ENCODE data around the gene CDC20B. TPM values are rescaled to one million over a fixed set of nuclear protein-coding genes. Genes with fewer than 3 reads are reported as not detected.
"Not testable (repeated sequence)": the region's sequence is repeated elsewhere in the genome, so short reads cannot be mapped to it uniquely, and the experiment has no call there.

CDC20B gene
- total and polyA plus RNA-seq, 3 experiments from 2014 or later = 0.16 TPM; not detected in 2

DNA sequence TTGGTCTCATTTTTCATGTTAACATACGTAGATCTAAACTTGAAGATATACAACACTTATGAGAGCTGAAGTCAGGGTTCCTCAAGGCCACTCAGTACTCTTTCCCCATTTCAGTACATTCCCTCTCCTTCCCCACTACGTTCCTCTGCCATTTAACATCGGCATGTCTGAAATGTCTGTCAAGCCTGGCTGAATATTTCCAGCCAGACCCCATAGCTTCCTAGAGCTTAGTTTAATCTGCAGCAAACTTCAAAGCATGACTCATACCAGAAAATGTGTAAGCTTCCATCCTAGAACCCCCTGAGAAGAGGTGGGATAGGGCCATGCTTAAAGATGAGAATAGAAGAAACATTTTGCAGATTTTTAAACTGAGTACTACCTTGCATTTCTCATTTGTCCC is 64.3 kb downstream of the CDC20B start:
- Histone ChIP-seq H3K27me3 (ENCODE audit: insufficient read depth, low read length, poor library complexity, severe bottlenecking) (no peaks in the 10 kb centered on the region), H3K27ac (ENCODE audit: low read depth, low read length) (no peak overlapping the region), H3K4me1 (ENCODE audit: insufficient read depth, low read length) (peaks cover 37% of the 10 kb centered on the region), H3K4me3 (ENCODE audit: low read length) (no peak overlapping the region), H3K9me3 (ENCODE audit: low read length) (no peaks in the 10 kb centered on the region), H3K36me3 (ENCODE audit: insufficient read depth, low read length) (peaks cover 23% of the 10 kb centered on the region)
- DNase-seq = no peak
- Mint-ChIP-seq H3K4me3 (peak overlapping the region in 4 of 7 donors; percentile 11 to 66 (median 16)), H3K9me3 (no peaks in the 10 kb centered on the region), H3K27ac (peak overlapping the region in 7 of 8 donors; percentile 40 to 78 (median 74)), H3K4me1 (peaks cover 63 to 74% (median 66%) of the 10 kb centered on the region in 3 donors), H3K36me3 (peaks cover 39 to 55% (median 47%) of the 10 kb centered on the region in 3 donors), H3K27me3 (no peaks in the 10 kb centered on the region)
- CTCF ChIA-PET = interaction anchor here (1.1 to 2.3 kb wide), 3 partner anchors 8 to 164 kb away, joined by 4 to 12 read pairs (median 6); no protein-coding TSS in a partner anchor
- POLR2A ChIA-PET = interaction anchor here (0.8 kb wide), 1 partner anchor 11 kb away, joined by 3 read pairs; no protein-coding TSS in a partner anchor

DNA sequence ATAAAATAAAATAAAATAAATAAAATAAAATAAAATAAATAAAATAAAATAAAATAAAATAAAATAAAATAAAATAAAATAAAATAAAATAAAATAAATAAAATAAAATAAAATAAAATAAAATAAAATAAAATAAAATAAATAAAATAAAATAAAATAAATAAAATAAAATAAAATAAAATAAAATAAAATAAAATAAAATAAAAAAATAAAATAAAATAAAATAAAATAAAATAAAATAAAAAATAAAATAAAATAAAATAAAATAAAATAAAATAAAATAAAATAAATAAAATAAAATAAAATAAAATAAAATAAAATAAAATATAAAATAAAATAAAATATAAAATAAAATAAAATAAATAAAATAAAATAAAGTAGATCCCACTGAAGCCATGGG is 67.0 kb downstream of the CDC20B start:
- H3K36me3 ChIP-seq (ENCODE audit: insufficient read depth, low read length) = peaks cover 23% of the 10 kb centered on the region
- Mint-ChIP-seq H3K4me3 (peak overlapping the region in 5 of 7 donors; percentile 21 to 83 (median 73)), H3K36me3 (peaks cover 35 to 49% (median 41%) of the 10 kb centered on the region in 3 donors), H3K4me1 (peaks cover 64 to 85% (median 70%) of the 10 kb centered on the region in 3 donors)
- H3K27me3 ChIP-seq (ENCODE audit: insufficient read depth, low read length, poor library complexity, severe bottlenecking); H3K4me3 ChIP-seq (ENCODE audit: low read length); H3K27me3 Mint-ChIP-seq; H3K9me3 Mint-ChIP-seq; H3K9me3 ChIP-seq (ENCODE audit: low read length); H3K27ac Mint-ChIP-seq; DNase-seq; H3K27ac ChIP-seq (ENCODE audit: low read depth, low read length): not testable (repeated sequence)
- ChIA-PET POLR2A (interaction anchor here (1.6 kb wide), 1 partner anchor 10 kb away, joined by 6 read pairs; no protein-coding TSS in a partner anchor), CTCF (interaction anchor here (1.8 kb wide), 1 partner anchor 10 kb away, joined by 7 read pairs; no protein-coding TSS in a partner anchor)
- H3K4me1 ChIP-seq (ENCODE audit: insufficient read depth, low read length) = peaks cover 50% of the 10 kb centered on the region

DNA sequence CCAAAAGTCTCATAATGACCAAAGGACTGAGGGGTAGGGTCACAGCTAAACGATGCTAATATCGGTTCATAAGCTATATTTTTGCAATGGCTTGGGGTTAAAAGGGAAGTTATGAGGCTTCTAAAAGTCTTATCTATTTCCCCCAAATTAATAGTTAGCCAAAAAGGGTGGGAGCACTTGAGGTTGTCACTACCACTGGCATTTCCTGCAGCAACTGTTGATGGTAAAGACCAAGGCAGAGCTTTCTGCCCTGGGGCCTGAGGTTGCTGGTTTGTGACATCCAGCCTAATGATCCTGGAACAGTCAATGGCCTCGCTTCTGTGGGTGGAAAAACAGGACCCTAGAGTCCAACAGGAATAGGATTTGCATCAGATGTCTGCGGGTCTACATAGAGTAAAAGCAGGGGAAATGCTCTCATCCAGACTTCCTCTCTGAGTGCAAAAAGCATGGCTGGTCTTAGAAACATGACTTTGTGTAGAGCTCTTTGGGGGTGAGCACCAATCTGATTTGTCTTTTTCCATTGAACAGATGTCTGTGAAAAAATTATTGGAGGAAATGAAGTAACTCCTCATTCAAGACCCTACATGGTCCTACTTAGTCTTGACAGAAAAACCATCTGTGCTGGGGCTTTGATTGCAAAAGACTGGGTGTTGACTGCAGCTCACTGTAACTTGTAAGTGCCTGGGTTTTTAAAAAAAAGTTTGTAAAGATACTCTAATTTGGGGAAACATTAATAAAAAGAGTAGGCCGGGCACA is 67.9 kb downstream of the CDC20B start:
- H3K4me3 ChIP-seq (ENCODE audit: low read length) = peak overlapping the region; percentile 54
- Mint-ChIP-seq H3K9me3 (peaks cover 0 to 5% (median 5%) of the 10 kb centered on the region in 5 donors), H3K27ac (peak overlapping the region; percentile 33 to 95 (median 86)), H3K27me3 (no peaks in the 10 kb centered on the region), H3K4me3 (peak overlapping the region; percentile 89 to 98 (median 93)), H3K36me3 (peaks cover 27 to 42% (median 37%) of the 10 kb centered on the region in 3 donors), H3K4me1 (peaks cover 72 to 88% (median 79%) of the 10 kb centered on the region in 3 donors)
- ChIA-PET CTCF (interaction anchor here (1.0 to 5.1 kb wide), 9 partner anchors 9 to 160 kb away, joined by 3 to 31 read pairs (median 4); partner anchors contain the start of gene GZMK), POLR2A (interaction anchor here (0.7 to 1.6 kb wide), 4 partner anchors 8 to 161 kb away, joined by 3 to 7 read pairs (median 4); no protein-coding TSS in a partner anchor)
- peak overlapping the region; percentile 20 for H3K27ac ChIP-seq (ENCODE audit: low read depth, low read length)
- H3K27me3 ChIP-seq (ENCODE audit: insufficient read depth, low read length, poor library complexity, severe bottlenecking) = no peaks in the 10 kb centered on the region
- peaks cover 21% of the 10 kb centered on the region for H3K36me3 ChIP-seq (ENCODE audit: insufficient read depth, low read length)
- H3K9me3 ChIP-seq (ENCODE audit: low read length) = no peaks in the 10 kb centered on the region
- no peak for DNase-seq
- peaks cover 53% of the 10 kb centered on the region for H3K4me1 ChIP-seq (ENCODE audit: insufficient read depth, low read length)

DNA sequence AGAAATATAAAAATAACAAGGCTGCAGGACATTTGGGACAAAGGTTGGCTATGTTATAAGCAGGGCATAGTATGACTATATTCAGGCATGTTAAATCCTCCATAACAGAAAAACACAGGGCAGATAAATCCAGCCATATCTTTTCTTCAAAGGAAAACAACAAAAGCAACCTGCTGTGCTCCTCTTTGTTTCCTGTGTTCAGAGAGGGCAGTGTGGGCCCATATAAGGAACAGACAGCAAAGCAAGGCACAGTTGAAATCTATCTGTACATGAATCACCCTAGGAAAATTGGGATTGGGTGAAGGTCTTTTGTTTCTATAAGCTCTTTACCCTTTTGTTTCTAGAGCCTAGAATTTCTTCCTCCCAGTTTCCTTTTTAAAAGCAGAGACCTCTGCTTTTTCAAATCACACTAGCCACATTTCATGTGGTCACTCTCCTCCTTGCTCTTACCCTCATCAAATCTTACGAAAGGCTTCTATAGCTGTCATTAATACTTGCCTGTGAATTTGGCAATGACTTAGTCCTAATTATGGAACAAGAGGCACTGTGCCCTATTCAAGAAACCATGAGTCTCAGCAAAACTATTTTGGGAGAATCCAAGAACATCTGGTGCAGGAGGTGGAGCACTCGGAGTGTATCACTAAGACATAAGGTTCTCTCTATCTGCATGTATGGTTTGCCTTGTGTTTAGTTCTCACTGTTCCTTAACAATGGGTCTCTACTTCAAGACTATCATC is 68.8 kb downstream of the CDC20B start:
- Mint-ChIP-seq H3K27ac (peak overlapping the region; percentile 76 to 95 (median 86)), H3K27me3 (no peaks in the 10 kb centered on the region), H3K9me3 (peaks cover 4 to 13% (median 8%) of the 10 kb centered on the region in 5 donors), H3K36me3 (peaks cover 27 to 42% (median 38%) of the 10 kb centered on the region in 3 donors), H3K4me3 (peak overlapping the region; percentile 89 to 98 (median 93)), H3K4me1 (peaks cover 72 to 86% (median 86%) of the 10 kb centered on the region in 3 donors)
- ChIA-PET POLR2A (interaction anchor here (0.7 to 1.6 kb wide), 5 partner anchors 8 to 160 kb away, joined by 3 to 7 read pairs (median 5); no protein-coding TSS in a partner anchor), CTCF (interaction anchor here (1.0 to 5.1 kb wide), 10 partner anchors 9 to 159 kb away, joined by 3 to 31 read pairs (median 4); partner anchors contain the start of gene GZMK)
- Histone ChIP-seq H3K9me3 (ENCODE audit: low read length) (no peaks in the 10 kb centered on the region), H3K4me3 (ENCODE audit: low read length) (peak overlapping the region; percentile 54), H3K27ac (ENCODE audit: low read depth, low read length) (peak overlapping the region; percentile 20), H3K36me3 (ENCODE audit: insufficient read depth, low read length) (peaks cover 19% of the 10 kb centered on the region), H3K27me3 (ENCODE audit: insufficient read depth, low read length, poor library complexity, severe bottlenecking) (no peaks in the 10 kb centered on the region), H3K4me1 (ENCODE audit: insufficient read depth, low read length) (peaks cover 53% of the 10 kb centered on the region)
- peak in 2 of 5 donors; percentile 9 to 17 for DNase-seq

DNA sequence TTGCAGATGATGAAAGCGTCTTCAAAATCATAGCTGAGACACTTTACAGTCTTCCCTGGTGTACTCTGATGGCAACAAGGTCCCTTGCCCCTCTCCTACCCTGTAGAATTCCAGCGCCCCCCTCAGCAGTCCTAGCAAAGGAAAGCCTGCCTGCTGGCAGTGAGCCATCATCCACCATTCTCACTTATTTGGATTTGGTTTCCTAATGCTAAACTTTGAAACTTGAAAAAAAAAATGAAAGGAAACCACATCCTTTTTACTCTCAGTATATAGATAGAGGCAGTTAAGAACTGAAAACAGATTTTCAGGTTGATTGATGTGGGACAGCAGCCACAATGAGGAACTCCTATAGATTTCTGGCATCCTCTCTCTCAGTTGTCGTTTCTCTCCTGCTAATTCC is 70.6 kb downstream of the CDC20B start, which contains the start of gene GZMA:
TSS of gene GZMA (plus strand) at position 299 of the 400 bp plus-strand sequence. CDS start at position 336, 37 bp downstream.
- Mint-ChIP-seq H3K27me3 (no peaks in the 10 kb centered on the region), H3K36me3 (peaks cover 16 to 52% (median 24%) of the 10 kb centered on the region in 3 donors), H3K4me3 (peak within 1 kb of the TSS; percentile 89 to 98 (median 93)), H3K27ac (peak within 1 kb of the TSS; percentile 72 to 99 (median 89)), H3K9me3 (peaks cover 5 to 30% (median 24%) of the 10 kb centered on the region in 5 donors), H3K4me1 (peaks cover 71 to 86% (median 86%) of the 10 kb centered on the region in 3 donors)
- peak within 1 kb of the TSS; percentile 54 for H3K4me3 ChIP-seq (ENCODE audit: low read length)
- H3K27me3 ChIP-seq (ENCODE audit: insufficient read depth, low read length, poor library complexity, severe bottlenecking) = no peaks in the 10 kb centered on the region
- peak; percentile 13 to 78 (median 68) for DNase-seq
- H3K9me3 ChIP-seq (ENCODE audit: low read length) = no peaks in the 10 kb centered on the region
- peaks cover 58% of the 10 kb centered on the region for H3K4me1 ChIP-seq (ENCODE audit: insufficient read depth, low read length)
- peak within 1 kb of the TSS; percentile 41 for H3K27ac ChIP-seq (ENCODE audit: low read depth, low read length)
- H3K36me3 ChIP-seq (ENCODE audit: insufficient read depth, low read length) = peaks cover 5% of the 10 kb centered on the region
- ChIA-PET CTCF (interaction anchor here (1.0 to 5.1 kb wide), 6 partner anchors 9 to 158 kb away, joined by 3 to 31 read pairs (median 3); no protein-coding TSS in a partner anchor), POLR2A (interaction anchor here (1.4 to 1.6 kb wide), 2 partner anchors 39 to 40 kb away, joined by 3 to 5 read pairs; no protein-coding TSS in a partner anchor)

DNA sequence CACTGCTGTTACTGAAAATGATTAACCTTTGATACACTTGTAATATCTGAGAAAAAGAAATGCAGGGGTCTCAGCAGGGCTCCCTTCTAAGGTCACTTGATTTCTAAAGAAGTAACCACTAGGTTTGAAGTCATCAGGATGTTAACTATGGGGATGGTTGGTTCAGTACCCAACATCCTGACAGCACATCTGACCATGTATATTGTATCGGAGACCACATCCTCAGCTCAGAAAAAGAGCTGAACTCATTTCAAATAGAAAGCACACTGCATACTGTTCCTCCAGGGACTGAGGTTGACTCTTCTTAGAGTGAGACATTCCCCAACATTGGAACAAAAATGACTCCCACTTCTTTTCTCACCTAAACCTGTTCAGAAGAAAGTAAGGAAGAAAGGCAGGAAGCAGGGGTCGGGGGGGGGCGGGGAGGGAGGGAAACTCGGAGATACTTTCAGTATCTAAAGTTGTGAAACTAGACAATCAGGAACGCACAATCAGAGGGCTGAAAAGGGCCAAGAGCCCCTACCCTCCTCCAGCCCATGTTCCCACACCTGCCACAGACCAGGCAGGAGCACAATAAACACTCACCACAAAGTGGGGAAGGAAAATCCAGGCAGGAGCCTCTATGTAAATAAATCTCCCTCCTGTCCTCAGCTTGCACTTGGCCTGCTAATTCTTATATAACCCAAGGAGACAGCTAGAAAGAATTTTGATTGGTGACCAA is 71.3 kb downstream of the CDC20B start:
- Histone ChIP-seq H3K4me3 (ENCODE audit: low read length) (peak overlapping the region; percentile 54), H3K4me1 (ENCODE audit: insufficient read depth, low read length) (peaks cover 64% of the 10 kb centered on the region), H3K27ac (ENCODE audit: low read depth, low read length) (no peak overlapping the region), H3K9me3 (ENCODE audit: low read length) (no peaks in the 10 kb centered on the region), H3K27me3 (ENCODE audit: insufficient read depth, low read length, poor library complexity, severe bottlenecking) (no peaks in the 10 kb centered on the region), H3K36me3 (ENCODE audit: insufficient read depth, low read length) (peaks cover 4% of the 10 kb centered on the region)
- Mint-ChIP-seq H3K27ac (peak overlapping the region; percentile 57 to 99 (median 88)), H3K27me3 (no peaks in the 10 kb centered on the region), H3K9me3 (peaks cover 5 to 36% (median 28%) of the 10 kb centered on the region in 5 donors), H3K4me3 (peak overlapping the region; percentile 80 to 98 (median 93)), H3K4me1 (peaks cover 73 to 88% (median 86%) of the 10 kb centered on the region in 3 donors), H3K36me3 (peaks cover 15 to 53% (median 18%) of the 10 kb centered on the region in 3 donors)
- CTCF ChIA-PET = interaction anchor here (1.0 to 5.1 kb wide), 7 partner anchors 8 to 157 kb away, joined by 3 to 31 read pairs (median 3); no protein-coding TSS in a partner anchor
- POLR2A ChIA-PET = interaction anchor here (0.6 to 1.4 kb wide), 3 partner anchors 38 to 65 kb away, joined by 3 read pairs; no protein-coding TSS in a partner anchor
- DNase-seq = peak in 2 of 5 donors; percentile 45 to 54
